GM12801 (cell line): ENCODE measurements around the gene AKR1D1.

Experiments used
- CTCF ChIP-seq: IDR thresholded peaks from one replicate; pipeline ENCODE4 v1.5.1; 2011; ENCODE audit warnings: control low read depth; ENCODE audit not compliant: insufficient read length; ENCODE audit errors: extremely low read depth

Gene AKR1D1

GRCh38 chr7:138076196-138076595 lies at the start of gene AKR1D1:
Gene AKR1D1, plus strand, starts transcription at chr7:138076459. Its CDS starts 60 bp downstream, at chr7:138076519.
- TF ChIP-seq CTCF: no peak

GRCh38 chr7:138027100-138027499 lies 49.2 kb upstream of the AKR1D1 start:
- TF ChIP-seq CTCF: no peak

GRCh38 chr7:138029126-138029525 lies 47.1 kb upstream of the AKR1D1 start:
- TF ChIP-seq CTCF: no peak

- no peak for TF ChIP-seq CTCF
These were observed 46.3 kb upstream of the AKR1D1 start for GRCh38 chr7:138029941-138030340.

GRCh38 chr7:138030679-138031351 lies 45.4 kb upstream of the AKR1D1 start:
- no peak for TF ChIP-seq CTCF

DNA sequence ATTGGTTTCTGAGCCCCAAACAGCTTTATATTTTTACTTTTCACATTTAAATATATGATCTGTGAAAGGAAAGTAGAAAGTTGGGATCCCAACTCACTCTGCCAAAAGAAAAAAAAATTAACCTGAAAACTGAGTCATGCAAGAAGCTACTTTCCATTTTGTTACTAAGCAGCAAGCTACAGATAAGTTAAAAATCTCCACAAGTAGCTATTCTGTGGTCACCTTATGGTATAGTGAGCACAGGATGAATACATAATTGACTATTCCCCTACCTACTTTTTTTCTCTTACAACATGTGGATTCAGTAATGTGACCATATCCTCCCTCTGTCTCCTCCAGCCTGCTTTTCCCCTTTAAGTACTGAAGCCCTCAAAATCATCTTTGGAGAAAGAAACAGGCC lies 44.1 kb upstream of the AKR1D1 start:
- no peak for TF ChIP-seq CTCF

DNA sequence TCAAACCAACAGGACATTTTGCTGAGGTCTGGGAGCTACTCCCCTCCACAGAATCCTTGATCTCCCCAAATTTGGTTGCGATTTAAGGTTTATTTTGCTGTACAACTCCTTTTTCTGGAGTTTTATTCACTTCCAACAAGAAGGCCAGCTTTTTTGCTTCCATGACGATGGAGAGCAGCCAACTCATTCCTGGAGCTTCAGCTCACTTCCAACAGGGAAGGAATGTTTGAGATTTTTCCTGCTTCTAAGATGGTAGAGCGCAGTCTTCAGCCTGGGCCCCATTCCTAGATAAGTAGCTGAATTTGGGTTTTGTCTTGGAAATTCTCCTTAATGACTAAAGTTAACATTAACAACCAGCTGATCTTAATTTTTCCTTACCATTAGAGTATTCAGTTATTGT lies 43.5 kb upstream of the AKR1D1 start:
- no peak for TF ChIP-seq CTCF
